Measurements from ENCODE around the gene RND3.

The RND3 gene

DNA sequence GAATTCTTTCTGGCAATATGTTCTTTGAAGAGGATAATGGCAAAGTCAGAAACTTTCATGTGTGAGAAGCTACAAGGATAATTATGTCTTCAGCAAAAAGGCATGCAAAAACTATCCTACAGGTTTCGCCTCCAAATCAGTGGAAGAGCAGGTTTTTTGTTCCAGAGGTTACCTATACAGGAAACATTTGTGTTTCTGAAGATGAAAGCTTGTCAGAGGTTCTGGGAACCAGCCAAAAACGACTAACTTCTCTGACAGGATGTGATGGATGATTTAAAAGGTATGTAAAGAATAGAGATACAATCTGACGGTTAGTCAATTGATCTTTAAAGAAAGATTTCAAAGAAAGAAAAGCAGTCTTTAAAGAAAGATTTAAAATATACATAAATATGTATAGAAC, 37.6 kb downstream of the RND3 start:
- Mint-ChIP-seq H3K4me1 (ENCODE audit: low read depth) (no peaks in the 10 kb centered on the region), H3K27ac (no peak overlapping the region), H3K9me3 (no peaks in the 10 kb centered on the region), H3K4me3 (no peak overlapping the region), H3K36me3 (ENCODE audit: low read depth) (no peaks in the 10 kb centered on the region), H3K27me3 (no peaks in the 10 kb centered on the region)
- no peak for DNase-seq

- H3K9me3 Mint-ChIP-seq, result no peaks in the 10 kb centered on the region
- no peaks in the 10 kb centered on the region for H3K4me1 Mint-ChIP-seq (ENCODE audit: low read depth)
- DNase-seq, result no peak
- no peaks in the 10 kb centered on the region for H3K36me3 Mint-ChIP-seq (ENCODE audit: low read depth)
- no peak overlapping the region for H3K27ac Mint-ChIP-seq
- no peak overlapping the region for H3K4me3 Mint-ChIP-seq
- no peaks in the 10 kb centered on the region for H3K27me3 Mint-ChIP-seq
Observed at GRCh38 chr2:150445398-150445797, 42.1 kb downstream of the RND3 start.

GRCh38 chr2:150442484-150442883, 45.0 kb downstream of the RND3 start:
- Mint-ChIP-seq H3K4me3 (no peak overlapping the region), H3K4me1 (ENCODE audit: low read depth) (no peaks in the 10 kb centered on the region), H3K27ac (no peak overlapping the region), H3K27me3 (no peaks in the 10 kb centered on the region), H3K36me3 (ENCODE audit: low read depth) (no peaks in the 10 kb centered on the region), H3K9me3 (no peaks in the 10 kb centered on the region)
- DNase-seq, result no peak

DNA sequence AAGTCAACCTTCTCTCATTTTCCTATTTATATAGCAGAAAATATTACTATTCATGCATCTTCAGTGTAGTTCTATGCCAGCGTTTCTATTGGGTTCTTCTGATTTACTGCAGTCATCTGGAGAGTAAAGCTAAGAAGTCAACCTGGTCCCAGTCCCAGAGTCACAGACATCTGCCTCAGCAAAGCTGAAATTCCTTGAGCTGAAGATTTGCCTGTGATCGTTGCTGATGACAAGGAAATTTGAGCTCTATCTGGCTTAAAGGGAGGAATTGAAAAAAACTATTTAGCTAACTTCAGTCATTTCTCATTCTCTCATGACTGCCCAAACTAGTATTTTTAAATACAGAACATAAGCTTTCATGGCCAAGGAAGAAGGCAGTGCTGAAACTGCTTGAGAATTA, 45.7 kb downstream of the RND3 start:
- H3K27ac Mint-ChIP-seq, result no peak overlapping the region
- no peaks in the 10 kb centered on the region for H3K27me3 Mint-ChIP-seq
- H3K4me1 Mint-ChIP-seq (ENCODE audit: low read depth), result no peaks in the 10 kb centered on the region
- DNase-seq, result no peak
- peaks cover 5% of the 10 kb centered on the region for H3K9me3 Mint-ChIP-seq
- H3K4me3 Mint-ChIP-seq, result no peak overlapping the region
- no peaks in the 10 kb centered on the region for H3K36me3 Mint-ChIP-seq (ENCODE audit: low read depth)

- Mint-ChIP-seq H3K4me1 (ENCODE audit: low read depth) (no peaks in the 10 kb centered on the region), H3K27ac (no peak overlapping the region), H3K4me3 (no peak overlapping the region), H3K9me3 (peaks cover 11% of the 10 kb centered on the region), H3K36me3 (ENCODE audit: low read depth) (no peaks in the 10 kb centered on the region), H3K27me3 (no peaks in the 10 kb centered on the region)
- DNase-seq, result no peak
Observed at GRCh38 chr2:150441226-150441625, 46.2 kb downstream of the RND3 start.

DNA sequence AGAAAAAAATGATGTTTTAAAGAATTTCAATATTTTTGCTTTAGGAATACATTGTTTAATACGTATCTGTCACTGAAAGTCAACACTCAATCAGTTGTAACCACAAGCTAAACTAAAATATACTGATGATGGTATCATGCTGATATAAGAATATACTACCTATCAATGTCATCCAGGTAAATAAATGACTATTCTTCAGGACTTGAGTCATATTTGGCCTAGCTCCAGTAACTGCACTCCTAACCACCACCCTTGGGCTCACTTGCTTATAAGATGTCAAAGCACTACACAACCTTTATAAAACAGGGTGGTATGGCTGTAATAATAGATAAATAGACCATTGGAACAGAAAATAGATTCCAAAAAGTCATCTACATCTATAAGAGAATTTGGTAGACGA, 48.8 kb downstream of the RND3 start:
- peaks cover 11% of the 10 kb centered on the region for H3K9me3 Mint-ChIP-seq
- H3K27me3 Mint-ChIP-seq, result no peaks in the 10 kb centered on the region
- no peak overlapping the region for H3K4me3 Mint-ChIP-seq
- no peaks in the 10 kb centered on the region for H3K4me1 Mint-ChIP-seq (ENCODE audit: low read depth)
- DNase-seq, result no peak
- no peak overlapping the region for H3K27ac Mint-ChIP-seq
- no peaks in the 10 kb centered on the region for H3K36me3 Mint-ChIP-seq (ENCODE audit: low read depth)

DNA sequence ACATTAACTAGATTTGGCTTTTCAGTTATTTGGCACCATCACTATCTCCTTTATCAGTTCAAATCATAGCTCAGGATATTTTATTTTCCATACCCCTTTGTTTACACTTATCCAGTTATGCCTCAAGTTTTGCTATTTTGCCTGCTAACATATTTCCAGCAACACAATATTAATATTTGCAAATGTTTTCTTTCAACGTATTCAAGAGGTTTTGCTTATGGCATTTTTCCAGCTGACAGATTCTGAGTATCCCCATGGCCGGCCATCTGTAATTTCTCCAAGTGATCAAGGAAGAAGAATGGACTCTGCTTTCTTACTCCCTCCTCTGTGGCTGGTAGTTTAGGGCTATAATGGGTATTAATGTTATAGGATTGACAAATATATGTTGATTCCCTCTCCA, 49.4 kb downstream of the RND3 start:
- no peaks in the 10 kb centered on the region for H3K27me3 Mint-ChIP-seq
- peaks cover 11% of the 10 kb centered on the region for H3K9me3 Mint-ChIP-seq
- no peak for DNase-seq
- H3K4me3 Mint-ChIP-seq, result no peak overlapping the region
- H3K27ac Mint-ChIP-seq, result no peak overlapping the region
- H3K4me1 Mint-ChIP-seq (ENCODE audit: low read depth), result no peaks in the 10 kb centered on the region
- H3K36me3 Mint-ChIP-seq (ENCODE audit: low read depth), result no peaks in the 10 kb centered on the region

GRCh38 chr2:150432312-150432625, 55.2 kb downstream of the RND3 start:
- Mint-ChIP-seq H3K4me3 (no peak overlapping the region), H3K27me3 (no peaks in the 10 kb centered on the region), H3K9me3 (peaks cover 11% of the 10 kb centered on the region), H3K4me1 (ENCODE audit: low read depth) (no peaks in the 10 kb centered on the region), H3K27ac (no peak overlapping the region), H3K36me3 (ENCODE audit: low read depth) (no peaks in the 10 kb centered on the region)
- DNase-seq, result no peak

DNA sequence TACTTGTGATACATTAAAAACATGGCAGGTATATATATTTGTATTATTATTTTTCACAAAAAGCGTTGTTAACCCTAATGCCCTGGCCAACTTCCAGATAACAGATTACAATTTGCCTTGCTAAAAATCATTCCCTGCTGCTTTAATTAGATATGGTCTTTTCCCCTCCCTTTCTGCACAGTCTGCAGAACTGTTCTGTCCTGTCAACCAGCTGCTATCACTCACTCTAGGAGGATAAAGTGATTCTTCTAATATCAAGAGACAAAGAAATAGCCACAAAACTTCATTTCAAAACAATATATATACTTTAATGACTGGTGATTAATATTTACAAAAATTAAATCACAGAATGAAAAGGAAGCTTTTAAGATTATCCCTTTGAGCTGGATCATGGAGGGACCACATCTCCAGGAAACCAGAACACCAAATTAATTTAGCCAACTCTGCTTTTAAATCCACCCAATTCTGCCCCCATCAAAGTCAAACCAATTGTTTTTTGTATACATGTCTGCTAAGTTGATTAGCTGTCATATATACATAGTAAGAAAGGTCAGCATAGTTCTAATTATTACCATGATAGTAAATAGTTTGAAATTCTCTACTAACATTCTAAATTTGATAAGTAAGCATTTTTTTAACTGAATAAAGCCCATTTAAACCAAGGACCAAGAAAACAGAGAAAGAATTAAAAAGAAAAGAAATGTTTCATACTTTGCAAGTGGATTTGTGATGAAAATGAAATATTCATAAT, 55.7 kb downstream of the RND3 start:
- no peaks in the 10 kb centered on the region for H3K27me3 Mint-ChIP-seq
- H3K27ac Mint-ChIP-seq, result no peak overlapping the region
- peaks cover 6% of the 10 kb centered on the region for H3K9me3 Mint-ChIP-seq
- H3K36me3 Mint-ChIP-seq (ENCODE audit: low read depth), result no peaks in the 10 kb centered on the region
- H3K4me3 Mint-ChIP-seq, result no peak overlapping the region
- no peaks in the 10 kb centered on the region for H3K4me1 Mint-ChIP-seq (ENCODE audit: low read depth)
- DNase-seq, result no peak

- no peak overlapping the region for H3K27ac Mint-ChIP-seq
- H3K27me3 Mint-ChIP-seq, result no peaks in the 10 kb centered on the region
- H3K36me3 Mint-ChIP-seq (ENCODE audit: low read depth), result no peaks in the 10 kb centered on the region
- H3K4me1 Mint-ChIP-seq (ENCODE audit: low read depth), result no peaks in the 10 kb centered on the region
- no peaks in the 10 kb centered on the region for H3K9me3 Mint-ChIP-seq
- H3K4me3 Mint-ChIP-seq, result no peak overlapping the region
- DNase-seq, result no peak
Observed at GRCh38 chr2:150429384-150429961, 58.0 kb downstream of the RND3 start.

DNA sequence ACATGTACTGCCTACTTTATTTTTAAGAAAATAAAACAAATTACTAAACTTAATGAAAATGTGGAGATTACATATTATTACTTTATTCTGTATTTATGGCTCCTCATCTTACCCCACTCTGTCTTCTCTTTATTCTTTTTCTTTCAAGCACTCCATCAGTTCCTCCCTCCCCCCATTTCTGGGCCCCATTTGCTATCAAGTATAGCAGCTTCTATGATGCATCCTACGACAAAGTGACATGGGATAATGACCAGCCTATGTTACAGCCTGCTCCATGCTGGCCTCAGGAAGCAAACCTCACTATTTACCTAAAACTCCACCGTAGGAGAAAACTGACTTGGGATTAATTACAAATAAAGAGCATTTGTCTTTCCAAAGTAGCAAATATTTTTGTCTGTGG, 58.8 kb downstream of the RND3 start:
- H3K27me3 Mint-ChIP-seq, result no peaks in the 10 kb centered on the region
- no peak overlapping the region for H3K27ac Mint-ChIP-seq
- H3K4me1 Mint-ChIP-seq (ENCODE audit: low read depth), result no peaks in the 10 kb centered on the region
- no peaks in the 10 kb centered on the region for H3K9me3 Mint-ChIP-seq
- no peaks in the 10 kb centered on the region for H3K36me3 Mint-ChIP-seq (ENCODE audit: low read depth)
- H3K4me3 Mint-ChIP-seq, result no peak overlapping the region
- DNase-seq, result no peak

DNA sequence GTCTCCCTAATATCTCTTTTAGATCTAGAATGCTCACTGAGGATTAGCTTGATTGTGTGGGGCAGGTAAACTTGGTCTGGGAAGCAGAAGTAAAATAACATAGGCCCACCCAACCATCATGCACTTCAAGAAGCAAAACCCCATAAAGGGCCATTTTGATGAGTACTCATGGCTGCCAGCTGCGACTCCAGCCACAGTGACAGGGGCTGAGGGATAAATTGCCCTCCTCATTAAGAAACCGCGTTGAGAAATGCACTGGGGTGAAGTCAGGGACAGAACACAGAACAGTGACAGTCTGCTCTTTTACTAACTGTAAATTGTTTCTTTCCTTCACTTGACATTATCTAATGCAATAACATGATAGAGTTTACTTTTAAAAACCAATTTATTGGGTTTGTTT, 60.2 kb downstream of the RND3 start:
- Mint-ChIP-seq H3K27me3 (no peaks in the 10 kb centered on the region), H3K4me3 (no peak overlapping the region), H3K4me1 (ENCODE audit: low read depth) (no peaks in the 10 kb centered on the region), H3K27ac (no peak overlapping the region), H3K36me3 (ENCODE audit: low read depth) (no peaks in the 10 kb centered on the region), H3K9me3 (no peaks in the 10 kb centered on the region)
- no peak for DNase-seq

GRCh38 chr2:150426724-150427123, 60.7 kb downstream of the RND3 start:
- Mint-ChIP-seq H3K27ac (no peak overlapping the region), H3K4me3 (no peak overlapping the region), H3K36me3 (ENCODE audit: low read depth) (no peaks in the 10 kb centered on the region), H3K27me3 (no peaks in the 10 kb centered on the region), H3K4me1 (ENCODE audit: low read depth) (no peaks in the 10 kb centered on the region), H3K9me3 (peaks cover 2% of the 10 kb centered on the region)
- no peak for DNase-seq

- Mint-ChIP-seq H3K27ac (no peak overlapping the region), H3K4me1 (ENCODE audit: low read depth) (no peaks in the 10 kb centered on the region), H3K9me3 (peaks cover 2% of the 10 kb centered on the region), H3K27me3 (no peaks in the 10 kb centered on the region), H3K4me3 (no peak overlapping the region), H3K36me3 (ENCODE audit: low read depth) (no peaks in the 10 kb centered on the region)
- DNase-seq, result no peak
Observed at GRCh38 chr2:150426315-150426714, 61.2 kb downstream of the RND3 start.

DNA sequence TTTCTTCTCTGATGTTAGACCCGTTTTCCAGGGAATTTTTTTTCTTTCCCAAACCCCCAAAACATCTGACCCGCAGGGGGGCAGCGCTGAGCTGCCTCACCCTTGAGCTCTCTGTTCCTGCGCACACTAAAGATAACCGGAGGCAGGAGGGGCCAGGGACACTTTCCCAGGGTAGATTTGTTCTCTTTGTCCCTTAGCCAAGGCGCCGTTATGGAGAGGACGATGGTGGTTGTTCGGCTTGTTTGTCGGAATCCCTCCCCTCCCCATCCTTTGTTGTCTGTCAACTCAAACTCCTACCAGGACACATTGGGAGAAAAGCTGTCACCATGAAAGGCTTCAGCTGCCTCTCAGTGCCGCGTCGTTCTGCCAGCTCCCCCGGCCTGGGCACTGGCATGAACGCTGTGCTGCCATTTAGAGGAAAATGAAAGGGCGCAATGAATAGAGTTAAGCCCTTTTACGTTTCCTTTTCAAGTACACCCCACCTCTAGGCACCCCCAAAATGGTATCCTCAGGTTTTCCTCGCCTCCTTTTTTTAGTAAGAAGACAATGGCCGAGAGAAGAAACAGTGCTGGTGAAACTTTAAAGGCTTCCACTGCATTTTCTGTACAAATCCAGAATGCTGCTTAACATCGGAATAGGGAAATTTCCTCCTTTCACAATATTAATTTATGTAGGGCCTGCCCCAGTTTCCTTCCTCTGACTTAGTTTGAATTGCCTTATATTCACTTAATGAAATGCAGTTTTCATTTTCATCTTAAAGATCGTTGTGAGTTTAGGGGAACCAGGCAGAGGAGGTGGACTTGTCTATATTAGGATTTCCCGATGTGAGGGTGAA, 62.1 kb downstream of the RND3 start:
- H3K4me3 Mint-ChIP-seq, result no peak overlapping the region
- H3K27me3 Mint-ChIP-seq, result no peaks in the 10 kb centered on the region
- no peaks in the 10 kb centered on the region for H3K4me1 Mint-ChIP-seq (ENCODE audit: low read depth)
- H3K9me3 Mint-ChIP-seq, result peaks cover 2% of the 10 kb centered on the region
- no peak overlapping the region for H3K27ac Mint-ChIP-seq
- no peaks in the 10 kb centered on the region for H3K36me3 Mint-ChIP-seq (ENCODE audit: low read depth)
- DNase-seq, result no peak
